Liver (tissue), 3 donors: ENCODE data around the gene ADCY2.

Experiments used
- FOXA1 ChIP-seq: IDR thresholded peaks from 2 replicates; pipeline ENCODE4 v1.6.1; 2016; ENCODE audit warnings: antibody characterized with exemption
- GABPA ChIP-seq, 2 donors: IDR thresholded peaks in 1 of 2; conservative IDR thresholded peaks in 1 of 2; 2 replicates each; pipeline ENCODE4 v1.6.1; 2016; ENCODE audit warnings: antibody characterized with exemption in 2 of 2, mild to moderate bottlenecking in 1 of 2, moderate library complexity in 1 of 2
- HNF4A ChIP-seq, 2 donors: conservative IDR thresholded peaks; 2 replicates each; pipeline ENCODE4 v1.6.1; 2016; ENCODE audit warnings: antibody characterized with exemption in 2 of 2, mild to moderate bottlenecking in 2 of 2
- NR2F2 ChIP-seq: IDR thresholded peaks from 2 replicates; pipeline ENCODE4 v1.6.1; 2016; ENCODE audit warnings: antibody characterized with exemption
- RAD21 ChIP-seq, 2 donors: IDR thresholded peaks; 2 replicates each; pipeline ENCODE4 v1.6.1; 2016; ENCODE audit warnings: antibody characterized with exemption in 2 of 2, mild to moderate bottlenecking in 2 of 2
- RXRA ChIP-seq, 2 donors: IDR thresholded peaks; 2 replicates each; pipeline ENCODE4 v1.6.1; 2017 to 2018; ENCODE audit warnings: antibody characterized with exemption in 2 of 2, mild to moderate bottlenecking in 1 of 2
- TAF1 ChIP-seq: conservative IDR thresholded peaks from 2 replicates; pipeline ENCODE4 v1.6.1; 2016; ENCODE audit warnings: antibody characterized with exemption, mild to moderate bottlenecking
- TF ChIP-seq, protein P1 (sequence below): fragments of 150-350 bp; IDR thresholded peaks from 2 replicates; pipeline ENCODE4 v1.5.1; 2017; ENCODE audit warnings: improper control_type of control experiment, low read depth, low read length; ENCODE audit not compliant: missing input control
- TF ChIP-seq, protein P2 (sequence below): IDR thresholded peaks from 2 replicates; pipeline ENCODE4 v1.6.1; 2016; ENCODE audit warnings: antibody characterized with exemption
- TF ChIP-seq, protein P3 (sequence below): IDR thresholded peaks from 2 replicates; pipeline ENCODE4 v1.6.1; 2016; ENCODE audit warnings: antibody characterized with exemption
- TF ChIP-seq, protein P4 (sequence below): IDR thresholded peaks from 2 replicates; pipeline ENCODE4 v1.6.1; 2016; ENCODE audit warnings: antibody characterized with exemption
- TF ChIP-seq, protein P5 (sequence below): IDR thresholded peaks from 2 replicates; pipeline ENCODE4 v1.6.1; 2016; ENCODE audit warnings: antibody characterized with exemption, mild to moderate bottlenecking
- donor health status: healthy.
- donor health status: healthy.

DNA sequence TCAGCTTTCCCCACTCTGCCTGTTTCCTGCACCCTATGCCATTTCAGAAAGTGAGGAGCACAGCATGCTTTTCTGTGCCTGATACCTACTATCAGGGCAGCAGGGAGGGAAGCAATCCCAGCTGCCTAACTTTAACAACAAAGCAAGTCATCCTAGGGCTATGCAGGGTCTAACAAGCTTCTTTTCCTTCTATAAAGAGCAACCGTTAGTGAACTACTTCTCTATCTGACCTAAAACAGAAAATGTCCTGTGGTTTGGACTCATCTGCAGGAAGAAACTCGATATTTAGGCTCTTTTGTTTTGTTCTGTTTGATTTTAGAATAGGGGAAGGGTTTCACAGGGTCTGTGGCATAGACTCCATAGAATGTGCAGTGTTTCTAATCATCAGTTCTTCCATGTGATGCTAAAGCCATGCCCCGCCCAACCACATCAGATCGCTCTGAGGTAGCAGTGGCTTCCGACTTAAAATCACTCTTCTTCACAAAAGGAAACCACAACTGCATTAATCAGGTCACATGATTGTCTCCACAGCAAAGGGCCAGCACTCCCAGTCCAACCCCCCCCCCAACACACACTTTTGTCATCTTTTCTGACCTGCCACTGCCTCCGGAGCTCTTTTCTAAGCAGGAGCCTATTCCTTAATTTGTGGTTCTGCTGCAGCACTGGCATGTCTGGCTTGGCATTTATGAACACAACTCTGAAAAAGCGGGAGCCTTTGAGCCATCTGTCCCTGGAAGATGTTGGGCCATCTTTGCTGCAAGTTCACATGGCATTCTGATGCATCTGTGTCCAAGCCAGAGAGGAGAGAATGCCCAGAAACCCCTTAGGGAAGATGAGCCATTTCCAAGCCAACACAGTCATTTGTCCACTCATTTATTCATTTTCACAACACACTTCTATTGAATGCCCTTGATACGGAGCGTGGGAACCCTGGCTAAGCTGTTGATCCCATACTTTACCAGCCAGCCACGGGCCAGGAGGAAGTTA lies 383.4 kb downstream of the ADCY2 start:
- TF ChIP-seq, protein P1, sequence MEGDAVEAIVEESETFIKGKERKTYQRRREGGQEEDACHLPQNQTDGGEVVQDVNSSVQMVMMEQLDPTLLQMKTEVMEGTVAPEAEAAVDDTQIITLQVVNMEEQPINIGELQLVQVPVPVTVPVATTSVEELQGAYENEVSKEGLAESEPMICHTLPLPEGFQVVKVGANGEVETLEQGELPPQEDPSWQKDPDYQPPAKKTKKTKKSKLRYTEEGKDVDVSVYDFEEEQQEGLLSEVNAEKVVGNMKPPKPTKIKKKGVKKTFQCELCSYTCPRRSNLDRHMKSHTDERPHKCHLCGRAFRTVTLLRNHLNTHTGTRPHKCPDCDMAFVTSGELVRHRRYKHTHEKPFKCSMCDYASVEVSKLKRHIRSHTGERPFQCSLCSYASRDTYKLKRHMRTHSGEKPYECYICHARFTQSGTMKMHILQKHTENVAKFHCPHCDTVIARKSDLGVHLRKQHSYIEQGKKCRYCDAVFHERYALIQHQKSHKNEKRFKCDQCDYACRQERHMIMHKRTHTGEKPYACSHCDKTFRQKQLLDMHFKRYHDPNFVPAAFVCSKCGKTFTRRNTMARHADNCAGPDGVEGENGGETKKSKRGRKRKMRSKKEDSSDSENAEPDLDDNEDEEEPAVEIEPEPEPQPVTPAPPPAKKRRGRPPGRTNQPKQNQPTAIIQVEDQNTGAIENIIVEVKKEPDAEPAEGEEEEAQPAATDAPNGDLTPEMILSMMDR, result no peak
- TF ChIP-seq, protein P2, sequence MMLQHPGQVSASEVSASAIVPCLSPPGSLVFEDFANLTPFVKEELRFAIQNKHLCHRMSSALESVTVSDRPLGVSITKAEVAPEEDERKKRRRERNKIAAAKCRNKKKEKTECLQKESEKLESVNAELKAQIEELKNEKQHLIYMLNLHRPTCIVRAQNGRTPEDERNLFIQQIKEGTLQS, result no peak
- TF ChIP-seq GABPA (IDR thresholded peaks at IDR 0.05 in 1 of 2, conservative IDR thresholded peaks at IDR 0.05 in 1 of 2), result no peak
- TF ChIP-seq, protein P3, sequence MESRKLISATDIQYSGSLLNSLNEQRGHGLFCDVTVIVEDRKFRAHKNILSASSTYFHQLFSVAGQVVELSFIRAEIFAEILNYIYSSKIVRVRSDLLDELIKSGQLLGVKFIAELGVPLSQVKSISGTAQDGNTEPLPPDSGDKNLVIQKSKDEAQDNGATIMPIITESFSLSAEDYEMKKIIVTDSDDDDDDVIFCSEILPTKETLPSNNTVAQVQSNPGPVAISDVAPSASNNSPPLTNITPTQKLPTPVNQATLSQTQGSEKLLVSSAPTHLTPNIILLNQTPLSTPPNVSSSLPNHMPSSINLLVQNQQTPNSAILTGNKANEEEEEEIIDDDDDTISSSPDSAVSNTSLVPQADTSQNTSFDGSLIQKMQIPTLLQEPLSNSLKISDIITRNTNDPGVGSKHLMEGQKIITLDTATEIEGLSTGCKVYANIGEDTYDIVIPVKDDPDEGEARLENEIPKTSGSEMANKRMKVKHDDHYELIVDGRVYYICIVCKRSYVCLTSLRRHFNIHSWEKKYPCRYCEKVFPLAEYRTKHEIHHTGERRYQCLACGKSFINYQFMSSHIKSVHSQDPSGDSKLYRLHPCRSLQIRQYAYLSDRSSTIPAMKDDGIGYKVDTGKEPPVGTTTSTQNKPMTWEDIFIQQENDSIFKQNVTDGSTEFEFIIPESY, result no peak
- no peak for TF ChIP-seq RXRA (IDR thresholded peaks at IDR 0.05)
- no peak for TF ChIP-seq RAD21 (IDR thresholded peaks at IDR 0.05)
- TF ChIP-seq, protein P4, sequence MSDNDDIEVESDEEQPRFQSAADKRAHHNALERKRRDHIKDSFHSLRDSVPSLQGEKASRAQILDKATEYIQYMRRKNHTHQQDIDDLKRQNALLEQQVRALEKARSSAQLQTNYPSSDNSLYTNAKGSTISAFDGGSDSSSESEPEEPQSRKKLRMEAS, result no peak
- no peak for TF ChIP-seq FOXA1
- TF ChIP-seq HNF4A (conservative IDR thresholded peaks at IDR 0.05), result no peak
- no peak for TF ChIP-seq TAF1
- TF ChIP-seq, protein P5, sequence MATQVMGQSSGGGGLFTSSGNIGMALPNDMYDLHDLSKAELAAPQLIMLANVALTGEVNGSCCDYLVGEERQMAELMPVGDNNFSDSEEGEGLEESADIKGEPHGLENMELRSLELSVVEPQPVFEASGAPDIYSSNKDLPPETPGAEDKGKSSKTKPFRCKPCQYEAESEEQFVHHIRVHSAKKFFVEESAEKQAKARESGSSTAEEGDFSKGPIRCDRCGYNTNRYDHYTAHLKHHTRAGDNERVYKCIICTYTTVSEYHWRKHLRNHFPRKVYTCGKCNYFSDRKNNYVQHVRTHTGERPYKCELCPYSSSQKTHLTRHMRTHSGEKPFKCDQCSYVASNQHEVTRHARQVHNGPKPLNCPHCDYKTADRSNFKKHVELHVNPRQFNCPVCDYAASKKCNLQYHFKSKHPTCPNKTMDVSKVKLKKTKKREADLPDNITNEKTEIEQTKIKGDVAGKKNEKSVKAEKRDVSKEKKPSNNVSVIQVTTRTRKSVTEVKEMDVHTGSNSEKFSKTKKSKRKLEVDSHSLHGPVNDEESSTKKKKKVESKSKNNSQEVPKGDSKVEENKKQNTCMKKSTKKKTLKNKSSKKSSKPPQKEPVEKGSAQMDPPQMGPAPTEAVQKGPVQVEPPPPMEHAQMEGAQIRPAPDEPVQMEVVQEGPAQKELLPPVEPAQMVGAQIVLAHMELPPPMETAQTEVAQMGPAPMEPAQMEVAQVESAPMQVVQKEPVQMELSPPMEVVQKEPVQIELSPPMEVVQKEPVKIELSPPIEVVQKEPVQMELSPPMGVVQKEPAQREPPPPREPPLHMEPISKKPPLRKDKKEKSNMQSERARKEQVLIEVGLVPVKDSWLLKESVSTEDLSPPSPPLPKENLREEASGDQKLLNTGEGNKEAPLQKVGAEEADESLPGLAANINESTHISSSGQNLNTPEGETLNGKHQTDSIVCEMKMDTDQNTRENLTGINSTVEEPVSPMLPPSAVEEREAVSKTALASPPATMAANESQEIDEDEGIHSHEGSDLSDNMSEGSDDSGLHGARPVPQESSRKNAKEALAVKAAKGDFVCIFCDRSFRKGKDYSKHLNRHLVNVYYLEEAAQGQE, result no peak
- no peak for TF ChIP-seq NR2F2
